Keratinocyte (primary cell): ENCODE measurements around the gene SEMA3C. TPM values are rescaled to one million over a fixed set of nuclear protein-coding genes. Genes with fewer than 3 reads are reported as not detected.
A peak's percentile ranks its signal among the peaks of the same experiment; 100 is the strongest.

Experiments
- DNase-seq: peaks from one replicate; pipeline ENCODE4 v3.0.0-alpha.2; 2011; ENCODE audit warnings: low read depth, missing footprints, low spot score
- FAIRE-seq: peaks from 2 replicates; lab custom pipeline; 2011; peaks lifted over from hg19 to GRCh38; lab: Jason Lieb, UNC
- H2AFZ ChIP-seq: 2 replicates; pipeline ENCODE4 v1.6.0; 2012; ENCODE audit warnings: low read length, control low read depth, inconsistent platforms; ENCODE audit not compliant: control insufficient read depth
- H3K27ac ChIP-seq: 2 replicates; pipeline ENCODE4 v1.5.1; 2011; ENCODE audit warnings: low read length; ENCODE audit not compliant: control insufficient read depth, insufficient read depth
- H3K27me3 ChIP-seq: 3 replicates; pipeline ENCODE4 v1.6.0; 2011; ENCODE audit warnings: low read length; ENCODE audit not compliant: control insufficient read depth, insufficient read depth; ENCODE audit errors: extremely low read depth
- H3K36me3 ChIP-seq, 2 experiments: 2 replicates in 1 of 2; 3 replicates in 1 of 2; pipeline ENCODE4 v1.5.1; 2011; ENCODE audit warnings: low read length in 2 of 2, mild to moderate bottlenecking in 1 of 2; ENCODE audit not compliant: control insufficient read depth in 2 of 2, insufficient read depth in 2 of 2; ENCODE audit errors: extremely low read depth in 1 of 2
- H3K4me1 ChIP-seq: 3 replicates; pipeline ENCODE4 v1.5.1; 2011; ENCODE audit warnings: low read length; ENCODE audit not compliant: control insufficient read depth, insufficient read depth; ENCODE audit errors: extremely low read depth
- H3K4me2 ChIP-seq: 3 replicates; pipeline ENCODE4 v1.6.0; 2011; ENCODE audit warnings: low read depth, low read length; ENCODE audit not compliant: control insufficient read depth, insufficient read depth; ENCODE audit errors: extremely low read depth
- H3K4me3 ChIP-seq, 3 experiments: fragments of 200-600 bp in 1 of 3; sonication (generic) in 1 of 3; 2 replicates in 2 of 3; 3 replicates in 1 of 3; pipeline ENCODE4 v1.5.1; 2011 to 2016; ENCODE audit warnings: low read length in 3 of 3, mild to moderate bottlenecking in 3 of 3, control low read depth in 2 of 3, inconsistent platforms in 1 of 3, low read depth in 1 of 3, mixed read lengths in 1 of 3, mixed run types in 1 of 3, moderate library complexity in 1 of 3; ENCODE audit not compliant: control insufficient read depth in 2 of 3, insufficient read depth in 2 of 3; ENCODE audit errors: extremely low read depth in 1 of 3
- H3K79me2 ChIP-seq: 2 replicates; pipeline ENCODE4 v1.6.0; 2012; ENCODE audit warnings: low read length; ENCODE audit not compliant: control insufficient read depth, insufficient read depth
- H3K9ac ChIP-seq: 3 replicates; pipeline ENCODE4 v1.6.0; 2011; ENCODE audit warnings: low read length; ENCODE audit not compliant: control insufficient read depth, insufficient read depth; ENCODE audit errors: extremely low read depth
- H3K9me1 ChIP-seq: 3 replicates; pipeline ENCODE4 v1.6.0; 2011; ENCODE audit warnings: low read length; ENCODE audit not compliant: control insufficient read depth, insufficient read depth; ENCODE audit errors: extremely low read depth
- H3K9me3 ChIP-seq: 2 replicates; pipeline ENCODE4 v1.5.1; 2012; ENCODE audit warnings: low read depth, low read length; ENCODE audit not compliant: control insufficient read depth
- H4K20me1 ChIP-seq: 3 replicates; pipeline ENCODE4 v1.6.0; 2011; ENCODE audit warnings: low read length; ENCODE audit not compliant: control insufficient read depth, insufficient read depth; ENCODE audit errors: extremely low read depth
- EZH2 ChIP-seq: IDR thresholded peaks from one replicate; pipeline ENCODE4 v1.6.1; 2012; ENCODE audit warnings: inconsistent platforms, mild to moderate bottlenecking, low read length, moderate library complexity
- dilution Hi-C: fragments of 300-500 bp; cut with MboI; formaldehyde crosslinking; loops from one replicate; pipeline ENCODE4 v1.7.0; 2020; ENCODE audit warnings: low sequenced_read_pairs; ENCODE audit not compliant: extremely low pct_ligation_motif_present
- polyA plus RNA-seq, 5 experiments: library from polyadenylated mRNA; depleted of rRNA in 3 of 5; stranded (reverse) in 3 of 5; stranded (forward) in 1 of 5; unstranded in 1 of 5; fragments of >200 nt; gene quantifications; 1 replicate in 1 of 5; 2 replicates in 3 of 5; 3 replicates in 1 of 5; pipeline versions ENCODE4 v1.2.1 to v1.2.3, GENCODE V29; 2011 to 2012; ENCODE audit warnings: missing spikeins in 2 of 5, low read depth in 1 of 5, low replicate concordance in 1 of 5
- TF ChIP-seq, protein P1 (sequence below), 3 experiments: IDR thresholded peaks in 1 of 3; conservative IDR thresholded peaks in 1 of 3; optimal IDR thresholded peaks in 1 of 3; 2 replicates in 2 of 3; 3 replicates in 1 of 3; pipeline versions ENCODE3 to v1.5.1; 2011; ENCODE audit warnings: low read length in 3 of 3, mild to moderate bottlenecking in 3 of 3, moderate library complexity in 2 of 3, control low read depth in 1 of 3, inconsistent platforms in 1 of 3; ENCODE audit not compliant: insufficient read depth in 2 of 3; ENCODE audit errors: extremely low read depth in 1 of 3

Gene SEMA3C
- polyA plus RNA-seq, 1 donor (not counting 4 experiments of a cell fraction or from before 2014, with no cell fraction given), result 142 TPM

DNA sequence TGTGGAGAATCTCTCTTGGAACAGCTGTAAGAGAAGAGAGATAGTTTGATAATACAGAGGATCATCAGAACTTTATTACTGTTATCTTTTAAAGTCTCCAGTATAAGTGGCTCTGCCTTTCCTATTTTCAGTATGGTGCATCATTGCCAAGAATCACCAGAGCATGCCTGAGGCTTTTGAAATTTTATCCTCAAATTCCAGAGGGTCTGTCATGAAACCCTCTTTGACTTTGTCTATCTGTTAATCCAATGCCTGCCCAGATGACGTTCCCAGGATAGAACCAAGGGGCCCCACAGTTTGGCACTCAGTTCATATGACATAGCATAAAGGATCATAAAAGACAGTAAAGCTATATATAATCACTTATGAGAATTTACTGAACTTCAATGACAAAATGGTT lies 35.3 kb upstream of the SEMA3C start:
- no peaks in the 10 kb centered on the region for H3K36me3 ChIP-seq
- no peak for DNase-seq
- H3K9me3 ChIP-seq, result peaks cover 4% of the 10 kb centered on the region
- no peaks in the 10 kb centered on the region for H3K9me1 ChIP-seq
- H4K20me1 ChIP-seq, result no peaks in the 10 kb centered on the region
- dilution Hi-C loops, result no loop called here
- H2AFZ ChIP-seq, result no peak overlapping the region
- no peak overlapping the region for H3K4me3 ChIP-seq
- FAIRE-seq, result no peak
- no peak overlapping the region for H3K9ac ChIP-seq
- no peak overlapping the region for H3K27ac ChIP-seq
- no peak for TF ChIP-seq EZH2
- TF ChIP-seq, protein P1, sequence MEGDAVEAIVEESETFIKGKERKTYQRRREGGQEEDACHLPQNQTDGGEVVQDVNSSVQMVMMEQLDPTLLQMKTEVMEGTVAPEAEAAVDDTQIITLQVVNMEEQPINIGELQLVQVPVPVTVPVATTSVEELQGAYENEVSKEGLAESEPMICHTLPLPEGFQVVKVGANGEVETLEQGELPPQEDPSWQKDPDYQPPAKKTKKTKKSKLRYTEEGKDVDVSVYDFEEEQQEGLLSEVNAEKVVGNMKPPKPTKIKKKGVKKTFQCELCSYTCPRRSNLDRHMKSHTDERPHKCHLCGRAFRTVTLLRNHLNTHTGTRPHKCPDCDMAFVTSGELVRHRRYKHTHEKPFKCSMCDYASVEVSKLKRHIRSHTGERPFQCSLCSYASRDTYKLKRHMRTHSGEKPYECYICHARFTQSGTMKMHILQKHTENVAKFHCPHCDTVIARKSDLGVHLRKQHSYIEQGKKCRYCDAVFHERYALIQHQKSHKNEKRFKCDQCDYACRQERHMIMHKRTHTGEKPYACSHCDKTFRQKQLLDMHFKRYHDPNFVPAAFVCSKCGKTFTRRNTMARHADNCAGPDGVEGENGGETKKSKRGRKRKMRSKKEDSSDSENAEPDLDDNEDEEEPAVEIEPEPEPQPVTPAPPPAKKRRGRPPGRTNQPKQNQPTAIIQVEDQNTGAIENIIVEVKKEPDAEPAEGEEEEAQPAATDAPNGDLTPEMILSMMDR (optimal IDR thresholded peaks at IDR 0.05 in 1 of 3, IDR thresholded peaks at IDR 0.05 in 1 of 3, conservative IDR thresholded peaks at IDR 0.05 in 1 of 3; ENCODE audit: extremely low read depth in 1 of 3, insufficient read depth in 2 of 3, low read length in 3 of 3), result no peak
- H3K4me2 ChIP-seq, result no peak overlapping the region
- no peaks in the 10 kb centered on the region for H3K27me3 ChIP-seq
- no peaks in the 10 kb centered on the region for H3K4me1 ChIP-seq
- no peaks in the 10 kb centered on the region for H3K79me2 ChIP-seq

DNA sequence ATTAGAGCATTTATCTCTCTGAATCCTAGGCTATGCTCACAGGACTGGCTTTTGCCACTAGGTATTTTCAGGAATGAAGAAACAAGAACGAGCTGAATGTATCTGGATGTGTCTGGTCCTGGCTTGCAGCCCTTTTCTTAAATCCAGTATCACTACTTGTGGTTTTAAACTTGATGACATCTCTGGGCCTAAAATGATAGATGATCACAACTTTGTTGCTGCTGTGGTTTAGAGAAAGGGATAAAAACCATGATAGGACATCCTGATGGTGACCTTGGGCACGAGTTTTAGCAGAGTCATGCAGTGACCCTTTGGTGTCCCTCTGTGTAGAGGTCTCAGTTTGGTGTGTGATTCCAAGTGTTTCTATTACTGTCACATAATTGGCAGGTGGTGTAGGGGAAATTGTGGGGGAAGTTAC lies 31.7 kb upstream of the SEMA3C start:
- H3K79me2 ChIP-seq, result no peaks in the 10 kb centered on the region
- peak overlapping the region; percentile 43 for H2AFZ ChIP-seq
- H3K9me3 ChIP-seq, result peaks cover 4% of the 10 kb centered on the region
- dilution Hi-C loops, result no loop called here
- H3K4me1 ChIP-seq, result no peaks in the 10 kb centered on the region
- no peak overlapping the region for H3K4me2 ChIP-seq
- no peaks in the 10 kb centered on the region for H3K9me1 ChIP-seq
- no peak overlapping the region for H3K9ac ChIP-seq
- no peak overlapping the region for H3K27ac ChIP-seq
- no peaks in the 10 kb centered on the region for H3K36me3 ChIP-seq
- FAIRE-seq (peak; percentile 77), DNase-seq (no peak)
- no peaks in the 10 kb centered on the region for H3K27me3 ChIP-seq
- H3K4me3 ChIP-seq, result no peak overlapping the region
- TF ChIP-seq EZH2, result no peak
- TF ChIP-seq, protein P1 (optimal IDR thresholded peaks at IDR 0.05 in 1 of 3, IDR thresholded peaks at IDR 0.05 in 1 of 3, conservative IDR thresholded peaks at IDR 0.05 in 1 of 3; ENCODE audit: extremely low read depth in 1 of 3, insufficient read depth in 2 of 3, low read length in 3 of 3), result no peak
- no peaks in the 10 kb centered on the region for H4K20me1 ChIP-seq
